ENCODE results near the gene ARL5A.

ARL5A gene

GRCh38 chr2:151844211-151844896 lies 16.1 kb upstream of the ARL5A start:
- no peaks in the 10 kb centered on the region for H3K27me3 ChIP-seq (ENCODE audit: insufficient read depth, poor library complexity, severe bottlenecking)
- no peak for DNase-seq (ENCODE audit: low read depth in 1 of 2, low spot score in 1 of 2)
- no peak overlapping the region for H3K4me3 ChIP-seq (replicated peaks; ENCODE audit: insufficient read depth, low read length)
- no peak overlapping the region for H3K27ac ChIP-seq (replicated peaks)
- TF ChIP-seq GABPA (IDR thresholded peaks at IDR 0.05; ENCODE audit: low read depth), result no peak
- no peak for TF ChIP-seq CTCF (IDR thresholded peaks at IDR 0.05; ENCODE audit: insufficient read depth, low read length)
- no peak for TF ChIP-seq POLR2AphosphoS5 (IDR thresholded peaks at IDR 0.05; ENCODE audit: low read depth)
- TF ChIP-seq SPI1 (IDR thresholded peaks at IDR 0.05; ENCODE audit: borderline replicate concordance, low read depth), result no peak
- TF ChIP-seq REST (IDR thresholded peaks at IDR 0.05; ENCODE audit: insufficient replicate concordance, low read depth), result no peak

- H3K4me3 ChIP-seq (replicated peaks; ENCODE audit: insufficient read depth, low read length), result no peak overlapping the region
- H3K27me3 ChIP-seq (ENCODE audit: insufficient read depth, poor library complexity, severe bottlenecking), result no peaks in the 10 kb centered on the region
- TF ChIP-seq SPI1 (IDR thresholded peaks at IDR 0.05; ENCODE audit: borderline replicate concordance, low read depth) (no peak), REST (IDR thresholded peaks at IDR 0.05; ENCODE audit: insufficient replicate concordance, low read depth) (no peak), CTCF (IDR thresholded peaks at IDR 0.05; ENCODE audit: insufficient read depth, low read length) (no peak), GABPA (IDR thresholded peaks at IDR 0.05; ENCODE audit: low read depth) (no peak), POLR2AphosphoS5 (IDR thresholded peaks at IDR 0.05; ENCODE audit: low read depth) (no peak)
- no peak overlapping the region for H3K27ac ChIP-seq (replicated peaks)
- no peak for DNase-seq (ENCODE audit: low read depth in 1 of 2, low spot score in 1 of 2)
These were observed 15.5 kb upstream of the ARL5A start for GRCh38 chr2:151843691-151844061.

- Histone ChIP-seq H3K4me3 (replicated peaks; ENCODE audit: insufficient read depth, low read length) (no peak overlapping the region), H3K27ac (replicated peaks) (no peak overlapping the region), H3K27me3 (ENCODE audit: insufficient read depth, poor library complexity, severe bottlenecking) (no peaks in the 10 kb centered on the region)
- DNase-seq (ENCODE audit: low read depth in 1 of 2, low spot score in 1 of 2), result no peak
- TF ChIP-seq GABPA (IDR thresholded peaks at IDR 0.05; ENCODE audit: low read depth) (no peak), POLR2AphosphoS5 (IDR thresholded peaks at IDR 0.05; ENCODE audit: low read depth) (no peak), REST (IDR thresholded peaks at IDR 0.05; ENCODE audit: insufficient replicate concordance, low read depth) (no peak), CTCF (IDR thresholded peaks at IDR 0.05; ENCODE audit: insufficient read depth, low read length) (no peak), SPI1 (IDR thresholded peaks at IDR 0.05; ENCODE audit: borderline replicate concordance, low read depth) (no peak)
These were observed 14.8 kb upstream of the ARL5A start for GRCh38 chr2:151842830-151843690.

Data from HL-60 (cell line).